Lower leg skin (tissue), 4 donors: ENCODE results near the gene STARD3. TPM values are rescaled to one million over a fixed set of nuclear protein-coding genes. Genes with fewer than 3 reads are reported as not detected.

Source experiments
- DNase-seq, 2 donors: peaks; one replicate each; pipeline ENCODE4 v3.0.0-alpha.2; 2019; ENCODE audit warnings: low spot score in 2 of 2
- H3K4me3 ChIP-seq: fragments of 200-600 bp; sonication (generic); 2 replicates; pipeline ENCODE4 v1.5.1; 2017; ENCODE audit warnings: mild to moderate bottlenecking, low read depth; ENCODE audit not compliant: poor library complexity, severe bottlenecking
- CTCF ChIP-seq, 3 donors: fragments of 450-650 bp; IDR thresholded peaks; one replicate each; pipeline ENCODE4 v1.5.1; 2016; ENCODE audit warnings: antibody characterized with exemption in 3 of 3, mild to moderate bottlenecking in 3 of 3, moderate library complexity in 2 of 3
- POLR2A ChIP-seq, 2 donors: fragments of 450-650 bp; IDR thresholded peaks; one replicate each; pipeline ENCODE4 v1.6.1; 2016 to 2017; ENCODE audit warnings: antibody characterized with exemption in 2 of 2, mild to moderate bottlenecking in 1 of 2, moderate library complexity in 1 of 2
- WGBS, 2 donors: methylation state at CpG; one replicate each; pipeline ENCODE4 v1.1.5; 2018; 5-methylcytosine and 5-hydroxymethylcytosine counted together
- intact Hi-C: fragments of 100-400 bp; cut with DNase I; formaldehyde crosslinking; loops from one replicate; pipeline ENCODE4 v1.15.0; 2023; ENCODE audit warnings: low total_unique reads
- total RNA-seq, 4 donors: library from RNA; depleted of rRNA; stranded (reverse); fragments of >200 nt; gene quantifications; one replicate each; pipeline ENCODE4 v1.1.0, GENCODE V29; 2016

STARD3 gene
- total RNA-seq, 4 donors from 2014 or later: 47.7 to 99.7 (median 65.7) TPM

GRCh38 chr17:39667945-39668924 lies 31.3 kb downstream of the STARD3 start, which contains the start of gene PNMT:
PNMT (plus strand) TSS chr17:39668453; CDS start chr17:39668476, 23 bp downstream.
- no peak within 1 kb of the TSS for H3K4me3 ChIP-seq
- 2 to 4% methylated on average over 80 to 82 of the region's 85 CpGs for WGBS, 2 donors
- TF ChIP-seq CTCF (IDR thresholded peaks at IDR 0.05) (peak in 1 of 3 donors; percentile 13), POLR2A (IDR thresholded peaks at IDR 0.05) (no peak)
- intact Hi-C loops: no loop called here
- peak in 1 of 2 donors; percentile 94 for DNase-seq

- no peak overlapping the region for H3K4me3 ChIP-seq
- 82 to 85% methylated on average over 21 to 23 of the region's 23 CpGs for WGBS, 2 donors
- no peak for DNase-seq
- TF ChIP-seq POLR2A (IDR thresholded peaks at IDR 0.05) (no peak), CTCF (IDR thresholded peaks at IDR 0.05) (no peak)
- intact Hi-C loops: no loop called here
Measured at GRCh38 chr17:39669897-39670735, 33.2 kb downstream of the STARD3 start.

- no peak for TF ChIP-seq POLR2A (IDR thresholded peaks at IDR 0.05)
- TF ChIP-seq CTCF (IDR thresholded peaks at IDR 0.05): no peak
- H3K4me3 ChIP-seq: no peak overlapping the region
- intact Hi-C loops: no loop called here
- no peak for DNase-seq
- WGBS, 2 donors: 41 to 54% methylated on average over 4 of the region's 4 CpGs
Measured at GRCh38 chr17:39670746-39671145, 33.8 kb downstream of the STARD3 start.

GRCh38 chr17:39671651-39672521 lies 34.9 kb downstream of the STARD3 start:
- WGBS, 2 donors: 35 to 42% methylated on average over 19 of the region's 19 CpGs
- no peak overlapping the region for H3K4me3 ChIP-seq
- TF ChIP-seq POLR2A (IDR thresholded peaks at IDR 0.05): no peak
- TF ChIP-seq CTCF (IDR thresholded peaks at IDR 0.05): peak in 1 of 3 donors; percentile 48
- intact Hi-C loops: no loop called here
- no peak for DNase-seq
